Neural cell (in vitro differentiated cells): ENCODE measurements around the gene FERMT1.

ENCODE experiments used
- CTCF ChIP-seq: fragments of 450-650 bp; IDR thresholded peaks from 2 replicates; pipeline ENCODE4 v1.5.1; 2014; ENCODE audit warnings: antibody characterized with exemption, mild to moderate bottlenecking, moderate library complexity; ENCODE audit not compliant: poor library complexity, severe bottlenecking
- EP300 ChIP-seq: fragments of 450-650 bp; conservative IDR thresholded peaks from 2 replicates; pipeline ENCODE4 v1.6.1; 2014; ENCODE audit warnings: antibody characterized with exemption, mild to moderate bottlenecking, moderate library complexity; ENCODE audit not compliant: poor library complexity, severe bottlenecking
- EZH2 ChIP-seq: fragments of 200-600, 300-800 bp; shearing (Covaris generic), sonication (generic); IDR thresholded peaks from 2 replicates; pipeline ENCODE4 v1.6.1; 2014; ENCODE audit warnings: antibody characterized with exemption, low read length, borderline replicate concordance, mild to moderate bottlenecking; ENCODE audit not compliant: insufficient read depth, poor library complexity, severe bottlenecking
- POLR2AphosphoS5 ChIP-seq: IDR thresholded peaks from 2 replicates; pipeline ENCODE4 v1.6.1; 2012
- SMC3 ChIP-seq: fragments of 450-650 bp; conservative IDR thresholded peaks from 2 replicates; pipeline ENCODE4 v1.6.1; 2014; ENCODE audit warnings: antibody characterized with exemption, mild to moderate bottlenecking, moderate library complexity; ENCODE audit not compliant: poor library complexity
- TAF1 ChIP-seq: IDR thresholded peaks from 2 replicates; pipeline ENCODE4 v1.6.1; 2012; ENCODE audit warnings: low read depth
- TF ChIP-seq, protein P1 (sequence below): IDR thresholded peaks from 2 replicates; pipeline ENCODE4 v1.6.1; 2012; ENCODE audit warnings: borderline replicate concordance

GRCh38 chr20:6081236-6081635 lies 41.6 kb downstream of the FERMT1 start:
- TF ChIP-seq EP300 (no peak), CTCF (no peak), POLR2AphosphoS5 (no peak), TAF1 (no peak), EZH2 (no peak), SMC3 (no peak)
- TF ChIP-seq, protein P1, sequence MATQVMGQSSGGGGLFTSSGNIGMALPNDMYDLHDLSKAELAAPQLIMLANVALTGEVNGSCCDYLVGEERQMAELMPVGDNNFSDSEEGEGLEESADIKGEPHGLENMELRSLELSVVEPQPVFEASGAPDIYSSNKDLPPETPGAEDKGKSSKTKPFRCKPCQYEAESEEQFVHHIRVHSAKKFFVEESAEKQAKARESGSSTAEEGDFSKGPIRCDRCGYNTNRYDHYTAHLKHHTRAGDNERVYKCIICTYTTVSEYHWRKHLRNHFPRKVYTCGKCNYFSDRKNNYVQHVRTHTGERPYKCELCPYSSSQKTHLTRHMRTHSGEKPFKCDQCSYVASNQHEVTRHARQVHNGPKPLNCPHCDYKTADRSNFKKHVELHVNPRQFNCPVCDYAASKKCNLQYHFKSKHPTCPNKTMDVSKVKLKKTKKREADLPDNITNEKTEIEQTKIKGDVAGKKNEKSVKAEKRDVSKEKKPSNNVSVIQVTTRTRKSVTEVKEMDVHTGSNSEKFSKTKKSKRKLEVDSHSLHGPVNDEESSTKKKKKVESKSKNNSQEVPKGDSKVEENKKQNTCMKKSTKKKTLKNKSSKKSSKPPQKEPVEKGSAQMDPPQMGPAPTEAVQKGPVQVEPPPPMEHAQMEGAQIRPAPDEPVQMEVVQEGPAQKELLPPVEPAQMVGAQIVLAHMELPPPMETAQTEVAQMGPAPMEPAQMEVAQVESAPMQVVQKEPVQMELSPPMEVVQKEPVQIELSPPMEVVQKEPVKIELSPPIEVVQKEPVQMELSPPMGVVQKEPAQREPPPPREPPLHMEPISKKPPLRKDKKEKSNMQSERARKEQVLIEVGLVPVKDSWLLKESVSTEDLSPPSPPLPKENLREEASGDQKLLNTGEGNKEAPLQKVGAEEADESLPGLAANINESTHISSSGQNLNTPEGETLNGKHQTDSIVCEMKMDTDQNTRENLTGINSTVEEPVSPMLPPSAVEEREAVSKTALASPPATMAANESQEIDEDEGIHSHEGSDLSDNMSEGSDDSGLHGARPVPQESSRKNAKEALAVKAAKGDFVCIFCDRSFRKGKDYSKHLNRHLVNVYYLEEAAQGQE = no peak
